Fibroblast of lung (primary cell): Measurements from ENCODE around the gene DNMBP.
"Not testable (repeated sequence)": the region's sequence is repeated elsewhere in the genome, so short reads cannot be mapped to it uniquely, and the experiment has no call there.

Experiments used
- EZH2 ChIP-seq: IDR thresholded peaks from 2 replicates; pipeline ENCODE4 v1.5.1; 2012; ENCODE audit warnings: low read length, control low read depth, mild to moderate bottlenecking; ENCODE audit errors: missing control alignments
- TF ChIP-seq, protein P1 (sequence below), 2 donors: IDR thresholded peaks in 1 of 2; conservative IDR thresholded peaks in 1 of 2; 1 replicate in 1 of 2; 2 replicates in 1 of 2; pipeline ENCODE4 v1.5.1; 2011 to 2012; ENCODE audit warnings: low read length in 2 of 2, control low read depth in 1 of 2, inconsistent platforms in 1 of 2, low read depth in 1 of 2, mild to moderate bottlenecking in 1 of 2

DNA sequence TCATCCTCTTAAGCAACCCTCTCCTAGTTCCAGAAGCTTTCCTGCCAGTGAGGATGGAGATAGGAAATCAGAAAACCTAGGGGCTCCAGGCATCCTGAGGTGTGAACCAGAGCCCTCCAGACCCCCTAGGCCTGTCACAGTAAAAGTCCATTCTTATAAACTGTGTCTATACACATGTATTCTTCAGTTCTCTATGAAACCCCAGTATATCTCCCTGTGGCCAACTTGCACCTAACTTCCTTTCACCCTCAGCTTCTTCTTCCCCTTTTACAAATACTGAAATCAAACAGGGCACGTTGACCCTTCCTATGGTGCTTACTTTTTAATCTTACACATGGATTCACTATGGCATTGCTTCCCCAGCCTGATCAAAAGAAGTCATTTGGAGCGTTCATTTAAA, 168.9 kb downstream of the DNMBP start:
- TF ChIP-seq, protein P1, sequence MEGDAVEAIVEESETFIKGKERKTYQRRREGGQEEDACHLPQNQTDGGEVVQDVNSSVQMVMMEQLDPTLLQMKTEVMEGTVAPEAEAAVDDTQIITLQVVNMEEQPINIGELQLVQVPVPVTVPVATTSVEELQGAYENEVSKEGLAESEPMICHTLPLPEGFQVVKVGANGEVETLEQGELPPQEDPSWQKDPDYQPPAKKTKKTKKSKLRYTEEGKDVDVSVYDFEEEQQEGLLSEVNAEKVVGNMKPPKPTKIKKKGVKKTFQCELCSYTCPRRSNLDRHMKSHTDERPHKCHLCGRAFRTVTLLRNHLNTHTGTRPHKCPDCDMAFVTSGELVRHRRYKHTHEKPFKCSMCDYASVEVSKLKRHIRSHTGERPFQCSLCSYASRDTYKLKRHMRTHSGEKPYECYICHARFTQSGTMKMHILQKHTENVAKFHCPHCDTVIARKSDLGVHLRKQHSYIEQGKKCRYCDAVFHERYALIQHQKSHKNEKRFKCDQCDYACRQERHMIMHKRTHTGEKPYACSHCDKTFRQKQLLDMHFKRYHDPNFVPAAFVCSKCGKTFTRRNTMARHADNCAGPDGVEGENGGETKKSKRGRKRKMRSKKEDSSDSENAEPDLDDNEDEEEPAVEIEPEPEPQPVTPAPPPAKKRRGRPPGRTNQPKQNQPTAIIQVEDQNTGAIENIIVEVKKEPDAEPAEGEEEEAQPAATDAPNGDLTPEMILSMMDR (conservative IDR thresholded peaks at IDR 0.05 in 1 of 2, IDR thresholded peaks at IDR 0.05 in 1 of 2; ENCODE audit: low read depth in 1 of 2, low read length in 2 of 2): not testable (repeated sequence)
- not testable (repeated sequence) for TF ChIP-seq EZH2
